ENCODE results near the gene VAMP2. TPM values are rescaled to one million over a fixed set of nuclear protein-coding genes. Genes with fewer than 3 reads are reported as not detected.

Gene VAMP2
- total and polyA plus RNA-seq, 4 donors = 4.2 to 25.9 (median 10.2) TPM

GRCh38 chr17:8145811-8146210 lies 16.9 kb downstream of the VAMP2 start:
- no peak for TF ChIP-seq HNF4G (IDR thresholded peaks at IDR 0.05)
- TF ChIP-seq SP1 (IDR thresholded peaks at IDR 0.05) = no peak
- no peak for TF ChIP-seq REST (IDR thresholded peaks at IDR 0.05)
- no peak for TF ChIP-seq FOXA2 (IDR thresholded peaks at IDR 0.05)
- no peak for TF ChIP-seq EGR1 (IDR thresholded peaks at IDR 0.05; ENCODE audit: low read depth in 2 of 2)
- no peak for TF ChIP-seq HNF4A (conservative IDR thresholded peaks at IDR 0.05)
- TF ChIP-seq, protein P1, sequence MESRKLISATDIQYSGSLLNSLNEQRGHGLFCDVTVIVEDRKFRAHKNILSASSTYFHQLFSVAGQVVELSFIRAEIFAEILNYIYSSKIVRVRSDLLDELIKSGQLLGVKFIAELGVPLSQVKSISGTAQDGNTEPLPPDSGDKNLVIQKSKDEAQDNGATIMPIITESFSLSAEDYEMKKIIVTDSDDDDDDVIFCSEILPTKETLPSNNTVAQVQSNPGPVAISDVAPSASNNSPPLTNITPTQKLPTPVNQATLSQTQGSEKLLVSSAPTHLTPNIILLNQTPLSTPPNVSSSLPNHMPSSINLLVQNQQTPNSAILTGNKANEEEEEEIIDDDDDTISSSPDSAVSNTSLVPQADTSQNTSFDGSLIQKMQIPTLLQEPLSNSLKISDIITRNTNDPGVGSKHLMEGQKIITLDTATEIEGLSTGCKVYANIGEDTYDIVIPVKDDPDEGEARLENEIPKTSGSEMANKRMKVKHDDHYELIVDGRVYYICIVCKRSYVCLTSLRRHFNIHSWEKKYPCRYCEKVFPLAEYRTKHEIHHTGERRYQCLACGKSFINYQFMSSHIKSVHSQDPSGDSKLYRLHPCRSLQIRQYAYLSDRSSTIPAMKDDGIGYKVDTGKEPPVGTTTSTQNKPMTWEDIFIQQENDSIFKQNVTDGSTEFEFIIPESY (IDR thresholded peaks at IDR 0.05) = no peak
- no peak for DNase-seq (ENCODE audit: low spot score)
- no peaks in the 10 kb centered on the region for H3K27me3 ChIP-seq (ENCODE audit: control insufficient read depth in 4 of 4, insufficient read depth in 4 of 4, low read length in 3 of 4)
- no peaks in the 10 kb centered on the region for H3K9me3 ChIP-seq (ENCODE audit: control insufficient read depth in 4 of 4, low read length in 3 of 4)
- peaks cover 55 to 94% (median 82%) of the 10 kb centered on the region in 4 donors for H3K36me3 ChIP-seq (ENCODE audit: control insufficient read depth in 4 of 4, insufficient read depth in 3 of 4, low read depth in 1 of 4, low read length in 3 of 4)
- no peak overlapping the region for H3K27ac ChIP-seq (ENCODE audit: low read depth in 1 of 2, low read length in 2 of 2)
- WGBS = 95% methylated on average over 12 of the region's 12 CpGs
- peaks cover 0 to 6% (median 4%) of the 10 kb centered on the region in 4 donors for H3K4me1 ChIP-seq (ENCODE audit: control insufficient read depth in 4 of 4, insufficient read depth in 4 of 4, low read length in 3 of 4)
- no peak overlapping the region for H3K9ac ChIP-seq (ENCODE audit: low read depth in 1 of 2, low read length in 2 of 2)
- no peak overlapping the region for H3K4me3 ChIP-seq (ENCODE audit: low read depth in 1 of 3, low read length in 3 of 3)

- WGBS = 92% methylated on average over 15 of the region's 15 CpGs
- Histone ChIP-seq H3K36me3 (ENCODE audit: control insufficient read depth in 4 of 4, insufficient read depth in 3 of 4, low read depth in 1 of 4, low read length in 3 of 4) (peaks cover 51 to 90% (median 84%) of the 10 kb centered on the region in 4 donors), H3K27ac (ENCODE audit: low read depth in 1 of 2, low read length in 2 of 2) (no peak overlapping the region), H3K4me1 (ENCODE audit: control insufficient read depth in 4 of 4, insufficient read depth in 4 of 4, low read length in 3 of 4) (no peaks in the 10 kb centered on the region), H3K9ac (ENCODE audit: low read depth in 1 of 2, low read length in 2 of 2) (no peak overlapping the region), H3K4me3 (ENCODE audit: low read depth in 1 of 3, low read length in 3 of 3) (no peak overlapping the region), H3K27me3 (ENCODE audit: control insufficient read depth in 4 of 4, insufficient read depth in 4 of 4, low read length in 3 of 4) (no peaks in the 10 kb centered on the region), H3K9me3 (ENCODE audit: control insufficient read depth in 4 of 4, low read length in 3 of 4) (no peaks in the 10 kb centered on the region)
- TF ChIP-seq HNF4G (IDR thresholded peaks at IDR 0.05) = no peak
- no peak for TF ChIP-seq NR2F2 (IDR thresholded peaks at IDR 0.05)
- no peak for DNase-seq (ENCODE audit: low spot score)
These were observed 18.1 kb downstream of the VAMP2 start for GRCh38 chr17:8144401-8145231.

- no peak overlapping the region for H3K9ac ChIP-seq (ENCODE audit: low read depth in 1 of 2, low read length in 2 of 2)
- no peak overlapping the region for H3K27ac ChIP-seq (ENCODE audit: low read depth in 1 of 2, low read length in 2 of 2)
- no peaks in the 10 kb centered on the region for H3K9me3 ChIP-seq (ENCODE audit: control insufficient read depth in 4 of 4, low read length in 3 of 4)
- DNase-seq (ENCODE audit: low spot score) = no peak
- no peaks in the 10 kb centered on the region for H3K27me3 ChIP-seq (ENCODE audit: control insufficient read depth in 4 of 4, insufficient read depth in 4 of 4, low read length in 3 of 4)
- peaks cover 0 to 1% (median 0%) of the 10 kb centered on the region in 4 donors for H3K4me1 ChIP-seq (ENCODE audit: control insufficient read depth in 4 of 4, insufficient read depth in 4 of 4, low read length in 3 of 4)
- peaks cover 44 to 83% (median 82%) of the 10 kb centered on the region in 4 donors for H3K36me3 ChIP-seq (ENCODE audit: control insufficient read depth in 4 of 4, insufficient read depth in 3 of 4, low read depth in 1 of 4, low read length in 3 of 4)
- WGBS = 94% methylated on average over 22 of the region's 22 CpGs
- H3K4me3 ChIP-seq (ENCODE audit: low read depth in 1 of 3, low read length in 3 of 3) = no peak overlapping the region
- no peak for TF ChIP-seq EGR1 (IDR thresholded peaks at IDR 0.05; ENCODE audit: low read depth in 2 of 2)
- no peak for TF ChIP-seq FOXA1 (IDR thresholded peaks at IDR 0.05)
- no peak for TF ChIP-seq REST (IDR thresholded peaks at IDR 0.05)
- TF ChIP-seq RXRA (IDR thresholded peaks at IDR 0.05) = no peak
- no peak for TF ChIP-seq JUND (IDR thresholded peaks at IDR 0.05)
- TF ChIP-seq GABPA (IDR thresholded peaks at IDR 0.05 in 1 of 2, conservative IDR thresholded peaks at IDR 0.05 in 1 of 2) = no peak
- no peak for TF ChIP-seq YY1 (IDR thresholded peaks at IDR 0.05)
- no peak for TF ChIP-seq HNF4G (IDR thresholded peaks at IDR 0.05)
- no peak for TF ChIP-seq RAD21 (IDR thresholded peaks at IDR 0.05)
- no peak for TF ChIP-seq NR2F2 (IDR thresholded peaks at IDR 0.05)
- no peak for TF ChIP-seq HNF4A (conservative IDR thresholded peaks at IDR 0.05)
These were observed 19.0 kb downstream of the VAMP2 start for GRCh38 chr17:8143581-8144400.
